GM19324 (cell line): Measurements from ENCODE around the gene TRAF5.
A peak's percentile ranks its signal among the peaks of the same experiment; 100 is the strongest.
"Not testable (repeated sequence)": the region's sequence is repeated elsewhere in the genome, so short reads cannot be mapped to it uniquely, and the experiment has no call there.

Experiments
- ATAC-seq: cut with Tn5 transposase; IDR thresholded peaks from one replicate; pipeline ENCODE4 v1.9.1; 2021; ENCODE audit warnings: mild to moderate bottlenecking, moderate library complexity; ENCODE audit not compliant: unreplicated experiment, low FRiP score

The TRAF5 gene

GRCh38 chr1:211343607-211344006, 17.0 kb downstream of the TRAF5 start:
- no peak for ATAC-seq

GRCh38 chr1:211344152-211344618, 17.6 kb downstream of the TRAF5 start:
- ATAC-seq: no peak

GRCh38 chr1:211345719-211346118, 19.1 kb downstream of the TRAF5 start:
- no peak for ATAC-seq

GRCh38 chr1:211347077-211347844, 20.6 kb downstream of the TRAF5 start:
- ATAC-seq: no peak

- ATAC-seq: no peak
These were observed 21.9 kb downstream of the TRAF5 start for GRCh38 chr1:211348547-211348946.

GRCh38 chr1:211349741-211350140, 23.1 kb downstream of the TRAF5 start:
- no peak for ATAC-seq

GRCh38 chr1:211352055-211352454, 25.4 kb downstream of the TRAF5 start:
- not testable (repeated sequence) for ATAC-seq

- no peak for ATAC-seq
These were observed 25.8 kb downstream of the TRAF5 start for GRCh38 chr1:211352465-211352864.

GRCh38 chr1:211352985-211353515, 26.4 kb downstream of the TRAF5 start:
- peak; percentile 70 for ATAC-seq

GRCh38 chr1:211353562-211354212, 27.1 kb downstream of the TRAF5 start:
- no peak for ATAC-seq

- no peak for ATAC-seq
These were observed 29.2 kb downstream of the TRAF5 start for GRCh38 chr1:211355873-211356272.

GRCh38 chr1:211356723-211357407, 30.2 kb downstream of the TRAF5 start:
- no peak for ATAC-seq

- no peak for ATAC-seq
These were observed 32.1 kb downstream of the TRAF5 start for GRCh38 chr1:211358685-211359084.

- ATAC-seq: no peak
These were observed 33.2 kb downstream of the TRAF5 start for GRCh38 chr1:211359876-211360275.

GRCh38 chr1:211361202-211361601, 34.6 kb downstream of the TRAF5 start:
- ATAC-seq: no peak

- ATAC-seq: no peak
These were observed 43.0 kb downstream of the TRAF5 start for GRCh38 chr1:211369640-211370039.

GRCh38 chr1:211370669-211371068, 44.0 kb downstream of the TRAF5 start:
- ATAC-seq: no peak

GRCh38 chr1:211371406-211372105, 44.9 kb downstream of the TRAF5 start:
- no peak for ATAC-seq

GRCh38 chr1:211372463-211372862, 45.8 kb downstream of the TRAF5 start:
- no peak for ATAC-seq

GRCh38 chr1:211375146-211375818, 48.6 kb downstream of the TRAF5 start:
- no peak for ATAC-seq
